ENCODE data around the gene CFAP46.
"Not testable (repeated sequence)": the region's sequence is repeated elsewhere in the genome, so short reads cannot be mapped to it uniquely, and the experiment has no call there.

CFAP46 gene

DNA sequence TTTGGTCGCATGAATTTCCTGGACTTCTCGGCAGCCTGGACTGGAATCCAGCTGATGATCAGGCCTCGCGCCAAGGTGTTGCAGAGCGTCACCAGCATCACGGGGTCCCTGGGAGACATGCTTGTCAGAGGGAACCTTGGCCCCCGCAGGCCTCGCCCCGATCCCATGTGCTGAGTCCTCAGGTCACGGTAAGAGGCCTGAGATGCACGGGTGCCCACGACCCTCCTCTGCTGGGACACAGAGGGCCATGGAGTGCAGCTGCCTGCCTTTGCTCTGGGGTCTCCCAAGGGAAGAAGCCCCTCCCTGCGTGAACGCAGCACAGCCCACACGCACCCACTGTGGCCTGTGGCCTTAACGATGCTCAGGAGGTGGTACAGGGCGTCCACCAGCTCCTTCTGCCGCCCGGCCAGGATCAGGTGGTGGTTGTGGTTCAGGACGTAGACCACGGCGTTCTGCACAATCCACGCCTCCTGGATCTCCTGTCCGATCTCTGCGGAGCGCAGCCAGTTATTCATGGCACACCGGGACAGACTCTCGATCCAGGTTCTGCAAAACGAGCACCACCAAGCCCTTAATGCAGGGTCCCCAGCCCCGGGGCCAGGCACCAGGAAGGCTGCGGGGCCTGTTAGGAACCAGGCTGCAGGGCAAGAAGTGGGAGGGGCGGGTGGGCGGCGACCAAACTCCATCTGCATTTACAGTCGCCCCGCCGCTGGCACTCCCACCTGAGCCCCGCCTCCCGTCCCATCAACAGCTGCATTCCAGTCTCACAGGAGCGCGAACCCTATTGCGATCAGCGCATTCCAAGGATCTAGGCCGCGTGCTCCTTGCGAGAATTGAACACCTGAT, 29.4 kb downstream of the CFAP46 start:
- FAIRE-seq, result no peak

DNA sequence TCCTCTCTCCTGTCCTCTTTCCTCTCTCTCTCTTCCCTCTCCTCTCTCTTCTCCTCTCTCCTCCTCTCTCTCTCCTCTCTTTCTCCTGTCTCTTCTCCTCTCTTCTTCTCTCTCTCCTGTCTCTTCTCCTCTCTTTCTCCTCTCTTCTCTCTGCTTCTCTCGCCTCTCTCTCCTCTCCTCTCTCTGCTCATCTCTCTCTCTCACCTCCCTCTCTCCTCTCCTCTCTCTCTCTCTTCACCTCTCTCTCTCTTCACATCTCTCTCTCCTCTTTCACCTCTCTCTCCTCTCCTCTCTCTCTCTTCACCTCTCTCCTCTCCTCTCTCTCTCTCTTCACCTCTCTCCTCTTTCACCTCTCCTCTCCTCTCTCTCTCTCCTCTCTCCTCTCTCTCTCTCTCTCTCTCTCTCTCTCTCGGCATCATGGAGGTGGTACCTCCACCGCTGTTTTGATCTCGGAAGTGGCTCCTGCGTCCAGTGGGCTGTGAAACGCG, 30.1 kb downstream of the CFAP46 start:
- FAIRE-seq, result no peak

DNA sequence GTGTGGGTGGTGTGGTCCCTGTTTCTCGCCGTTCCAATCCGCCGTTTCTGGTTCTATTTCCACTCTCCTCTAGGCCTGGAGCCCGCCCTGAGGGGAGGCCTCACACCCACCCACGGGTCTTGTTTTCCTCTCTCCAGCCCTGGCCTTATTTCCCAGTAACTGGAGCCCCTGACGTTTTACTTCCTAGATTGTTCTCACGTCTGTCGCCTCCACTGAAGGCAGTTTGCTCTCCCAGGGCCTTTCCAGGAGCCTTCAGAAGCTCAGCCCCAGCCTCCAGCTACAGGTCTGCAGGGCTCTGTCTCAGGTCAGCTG, 30.6 kb downstream of the CFAP46 start:
- no peak for FAIRE-seq

DNA sequence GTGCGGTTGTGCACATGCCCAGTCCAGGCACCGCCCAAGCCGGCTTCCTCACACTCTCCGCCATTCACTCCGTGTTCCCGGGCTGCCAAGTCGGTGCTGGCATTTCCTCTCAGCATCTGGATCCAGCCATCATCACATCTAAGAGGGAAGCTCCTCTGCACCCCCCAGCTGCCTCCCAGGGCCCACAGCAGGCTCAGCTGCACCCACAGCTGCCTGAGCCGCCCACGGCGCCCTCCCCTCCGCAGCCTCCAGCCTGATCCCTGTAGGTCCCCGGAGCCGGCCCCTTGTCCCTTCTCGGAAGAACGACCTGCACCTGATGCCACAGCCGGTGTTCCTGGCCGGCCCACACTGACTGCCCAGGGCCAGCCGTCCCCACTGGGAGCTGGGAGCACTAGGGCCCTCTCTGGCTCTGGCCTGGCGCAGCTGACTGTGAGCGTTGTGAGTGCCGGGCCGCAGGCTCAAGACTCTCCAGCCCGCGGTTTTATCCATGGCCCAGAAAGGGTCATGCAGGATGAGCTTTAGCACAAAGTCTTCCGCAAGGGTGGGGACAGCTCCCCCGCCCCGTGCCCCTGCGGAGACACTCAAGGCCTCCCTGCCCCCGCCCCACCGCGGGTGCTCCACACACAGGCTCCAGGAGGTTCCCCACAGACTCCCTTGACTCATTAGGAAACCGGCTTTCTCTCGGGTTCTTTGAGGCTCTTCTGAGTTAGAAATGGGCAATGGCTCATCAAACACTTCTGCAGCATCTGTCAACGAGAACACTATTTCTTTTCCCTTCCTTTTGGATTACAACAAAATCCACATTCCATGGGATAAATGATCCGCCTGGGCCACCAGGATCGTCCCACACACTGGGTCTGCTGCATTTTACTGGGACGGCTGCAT, 31.2 kb downstream of the CFAP46 start:
- no peak for FAIRE-seq

DNA sequence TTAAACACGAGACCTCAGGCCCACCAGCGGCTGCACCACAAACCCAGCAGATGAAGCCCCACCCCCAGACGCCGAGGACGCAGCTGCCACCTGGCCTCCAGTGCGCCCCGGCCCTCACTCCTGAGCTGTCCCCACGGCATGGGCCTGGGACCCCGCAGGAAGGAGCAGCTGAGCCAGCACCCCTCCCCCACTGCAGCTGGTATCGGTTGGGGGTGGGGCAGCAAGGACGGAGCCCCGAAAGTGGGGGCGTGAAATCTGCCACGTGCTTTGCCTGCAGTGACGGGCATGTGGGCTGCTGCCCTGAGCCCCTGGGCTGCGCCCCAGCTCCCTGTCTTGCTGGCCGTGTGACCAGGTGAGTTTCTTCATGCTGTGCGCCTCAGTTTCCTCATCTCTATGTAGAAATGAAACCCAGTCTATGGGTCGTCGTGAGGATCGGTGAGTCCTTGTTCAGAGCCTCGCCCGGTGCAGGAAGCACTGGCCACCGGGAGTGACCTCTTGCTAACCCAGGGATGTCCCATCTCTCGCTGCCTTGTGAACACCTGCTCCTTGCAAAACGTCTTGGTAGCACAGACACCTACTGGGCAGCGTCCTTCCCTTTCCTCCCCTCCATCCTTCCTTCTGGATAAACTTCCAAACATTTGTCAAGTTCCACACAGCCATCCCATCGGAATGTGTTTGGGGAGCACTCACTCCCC, 32.0 kb downstream of the CFAP46 start:
- FAIRE-seq, result no peak

DNA sequence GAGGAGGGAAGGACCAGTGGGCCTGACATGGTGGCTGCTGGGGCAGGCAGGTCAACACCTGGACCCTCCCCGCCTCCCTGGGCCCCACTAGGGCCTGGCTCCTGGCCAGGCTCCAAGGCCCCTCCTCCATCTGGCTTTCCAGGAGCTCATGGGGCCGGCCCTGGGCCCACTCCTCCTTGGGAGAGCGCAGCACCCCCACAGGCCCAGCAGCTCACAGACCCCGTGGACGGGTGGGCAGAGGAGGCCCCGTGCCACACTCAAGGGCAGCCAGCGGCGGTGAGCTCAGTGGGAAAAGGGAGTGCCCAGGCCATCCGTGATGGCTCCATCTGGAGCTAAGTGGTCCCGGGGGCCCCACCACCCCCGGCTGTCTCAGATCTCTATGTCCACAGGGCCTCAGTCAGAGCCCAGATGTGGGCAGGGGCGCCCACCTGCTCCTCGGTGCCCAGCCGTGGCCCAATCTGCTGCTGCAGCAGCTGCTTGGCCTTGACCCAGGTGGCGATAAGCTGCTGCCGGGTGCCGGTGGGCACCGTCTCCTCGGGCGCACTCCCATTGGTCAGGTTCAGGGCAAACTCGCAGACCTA, 32.8 kb downstream of the CFAP46 start:
- no peak for FAIRE-seq

DNA sequence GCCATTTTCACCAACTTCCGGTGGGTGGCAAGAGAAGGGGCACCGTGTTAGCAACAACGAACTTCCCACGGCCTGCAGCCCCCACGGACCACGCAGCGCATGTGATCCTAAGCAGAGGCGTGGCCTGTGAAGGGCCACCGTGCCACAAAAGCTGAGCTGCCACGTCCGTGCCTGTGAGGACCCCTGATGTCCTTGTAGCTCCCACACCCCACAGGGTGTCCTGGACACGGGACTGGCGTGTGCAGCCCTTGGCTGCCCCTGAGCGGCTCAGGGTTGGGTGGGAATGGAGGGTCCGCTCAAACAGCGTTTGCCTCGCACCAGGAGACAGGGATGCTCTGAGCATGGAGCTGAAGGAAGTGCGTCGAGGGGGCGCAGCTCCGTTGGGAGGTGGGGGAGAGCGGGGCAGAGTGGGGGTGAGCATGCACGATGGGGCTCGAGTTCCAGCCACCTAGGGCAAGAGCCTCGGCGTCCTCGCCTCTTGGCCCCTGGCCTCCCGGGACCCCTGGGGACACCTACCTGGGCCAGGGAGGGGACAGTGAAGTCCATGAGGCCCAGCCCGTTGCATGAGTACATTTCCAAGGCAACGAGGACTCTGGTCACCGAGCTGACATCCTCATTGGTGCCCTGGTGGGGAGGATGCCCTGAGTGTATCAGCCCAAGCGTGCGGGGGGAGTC, 33.6 kb downstream of the CFAP46 start:
- no peak for FAIRE-seq

DNA sequence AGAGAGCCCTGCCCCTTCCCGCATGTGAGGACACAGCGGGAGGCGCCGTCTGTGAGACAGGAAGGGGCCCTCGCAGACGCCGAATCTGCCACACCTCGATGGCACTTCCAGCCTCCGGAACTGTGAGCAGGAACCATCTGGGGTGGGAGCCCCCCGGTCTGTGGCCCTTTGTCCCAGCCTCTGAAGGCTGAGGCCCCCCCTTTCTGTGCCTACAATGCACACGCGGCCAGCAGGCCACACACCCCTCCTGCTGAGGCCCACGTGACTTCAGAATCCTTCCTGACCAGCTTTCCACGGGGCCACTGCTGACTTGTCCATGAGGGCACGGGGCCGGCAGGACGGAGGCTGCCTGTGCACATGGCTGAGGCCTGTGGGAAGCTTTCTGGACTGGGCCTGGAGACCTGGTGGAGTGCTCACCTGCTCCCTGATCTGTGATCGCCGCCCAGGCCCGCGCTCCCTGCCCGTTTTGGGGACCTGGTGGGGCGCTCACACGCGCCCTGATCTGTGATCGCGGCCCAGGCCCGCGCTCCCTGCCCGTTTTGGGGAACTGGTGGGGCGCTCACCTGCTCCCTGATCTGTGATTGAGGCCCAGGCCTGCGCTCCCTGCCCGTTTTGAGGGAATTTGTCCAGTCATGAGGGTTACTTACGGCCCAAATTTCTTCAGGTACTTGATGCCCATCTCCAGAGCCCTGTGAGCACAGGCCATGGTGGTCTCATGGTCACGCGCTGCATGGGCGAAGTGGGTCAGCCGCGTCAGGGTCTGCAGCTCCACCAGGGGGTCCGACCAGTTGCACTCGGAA, 34.3 kb downstream of the CFAP46 start:
- no peak for FAIRE-seq

DNA sequence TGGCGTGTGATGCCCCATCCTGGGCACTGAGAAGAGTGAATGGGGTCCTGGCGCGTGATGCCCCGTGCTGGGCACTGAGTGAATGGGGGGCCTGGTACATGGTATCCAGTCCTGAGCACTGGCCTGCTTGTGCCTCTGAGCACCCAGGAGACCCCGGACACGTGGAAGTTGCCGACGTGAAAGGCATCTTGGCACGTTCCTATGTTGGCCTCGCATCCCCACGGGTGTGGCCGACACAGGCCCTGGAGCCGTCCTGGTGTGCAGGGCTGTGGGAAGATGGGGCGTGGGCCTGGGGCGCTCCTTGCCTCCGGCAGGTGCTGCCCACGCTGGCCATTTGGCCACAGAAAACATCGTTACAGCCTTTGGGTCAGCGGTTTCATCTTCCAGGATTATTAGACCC, 35.5 kb downstream of the CFAP46 start:
- FAIRE-seq, result no peak

DNA sequence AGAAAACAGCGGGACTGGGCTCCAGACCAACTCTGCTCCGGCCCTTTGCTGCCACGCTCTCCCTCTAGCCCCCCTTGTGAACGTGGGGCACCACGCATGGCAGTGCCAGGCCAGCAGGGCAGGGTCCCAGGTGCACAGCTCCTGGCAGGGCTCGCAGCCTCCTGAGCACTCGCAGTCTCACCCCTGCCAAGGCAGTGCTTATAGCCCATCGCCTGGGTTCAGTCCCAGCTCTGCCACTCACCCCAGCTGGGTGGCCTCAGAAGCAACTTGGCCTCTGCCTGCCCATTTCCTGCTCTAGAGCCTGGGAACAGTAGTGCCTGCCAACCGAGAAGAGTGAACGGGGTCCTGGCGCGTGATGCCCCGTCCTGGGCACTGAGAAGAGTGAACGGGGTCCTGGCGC, 36.3 kb downstream of the CFAP46 start:
- no peak for FAIRE-seq

DNA sequence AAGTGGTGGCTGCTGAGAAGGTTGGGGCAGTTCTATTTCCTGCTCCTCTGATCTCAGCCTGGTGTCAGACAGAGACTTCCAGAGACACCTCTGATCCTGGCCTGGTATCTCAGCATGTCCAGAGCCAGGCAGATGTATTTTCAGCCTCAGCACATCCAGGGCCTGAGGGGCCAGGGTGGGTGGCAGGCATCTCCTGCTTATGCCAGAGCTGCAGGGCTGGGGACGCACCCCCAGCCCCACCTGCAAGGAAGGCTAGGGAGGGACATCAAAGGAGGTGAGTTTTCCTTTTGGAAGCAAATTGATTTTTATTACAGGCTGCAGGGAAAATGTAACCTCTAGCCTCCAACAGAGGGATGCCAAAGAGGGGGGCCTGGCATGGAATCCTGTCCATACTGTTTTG, 36.7 kb downstream of the CFAP46 start:
- FAIRE-seq, result no peak

DNA sequence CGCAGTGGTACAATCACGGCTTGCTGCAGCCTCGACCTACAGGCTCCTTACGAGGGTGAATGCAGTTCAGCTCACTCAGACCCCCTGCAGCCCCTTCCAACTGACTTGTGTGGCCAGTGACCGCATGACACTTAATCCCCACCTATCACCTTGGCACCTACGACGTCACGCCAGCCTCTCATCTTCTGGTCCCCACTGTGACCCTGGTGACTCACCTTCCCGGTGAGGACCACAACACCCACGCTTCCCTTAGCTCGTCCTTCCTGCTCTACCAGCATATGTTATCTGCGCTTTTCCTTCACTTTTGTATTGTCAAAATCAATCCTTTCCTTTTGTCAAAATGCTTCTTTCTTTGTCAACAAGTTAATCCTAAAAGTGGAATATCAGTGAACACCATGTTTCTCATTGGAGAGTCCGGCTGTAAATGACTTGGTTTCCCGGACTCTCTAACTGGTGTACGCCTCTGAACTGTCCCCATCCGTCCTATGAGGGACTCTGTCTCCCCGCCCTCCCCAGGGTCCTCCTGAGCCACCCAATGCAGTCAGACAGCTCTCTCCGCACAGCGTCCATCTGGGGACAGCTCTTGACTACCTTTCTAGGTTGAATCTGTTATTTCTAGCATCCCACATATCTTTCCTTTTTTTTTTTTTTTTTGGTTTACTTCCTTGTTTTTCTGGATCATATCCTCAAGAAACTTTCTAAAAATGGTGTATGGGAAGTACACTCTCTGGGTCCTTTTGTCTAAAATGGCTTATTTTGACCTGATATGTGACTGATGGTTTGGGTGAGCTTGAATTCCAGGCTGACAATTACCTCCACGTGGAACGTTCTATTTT, 37.3 kb downstream of the CFAP46 start:
- FAIRE-seq, result no peak

DNA sequence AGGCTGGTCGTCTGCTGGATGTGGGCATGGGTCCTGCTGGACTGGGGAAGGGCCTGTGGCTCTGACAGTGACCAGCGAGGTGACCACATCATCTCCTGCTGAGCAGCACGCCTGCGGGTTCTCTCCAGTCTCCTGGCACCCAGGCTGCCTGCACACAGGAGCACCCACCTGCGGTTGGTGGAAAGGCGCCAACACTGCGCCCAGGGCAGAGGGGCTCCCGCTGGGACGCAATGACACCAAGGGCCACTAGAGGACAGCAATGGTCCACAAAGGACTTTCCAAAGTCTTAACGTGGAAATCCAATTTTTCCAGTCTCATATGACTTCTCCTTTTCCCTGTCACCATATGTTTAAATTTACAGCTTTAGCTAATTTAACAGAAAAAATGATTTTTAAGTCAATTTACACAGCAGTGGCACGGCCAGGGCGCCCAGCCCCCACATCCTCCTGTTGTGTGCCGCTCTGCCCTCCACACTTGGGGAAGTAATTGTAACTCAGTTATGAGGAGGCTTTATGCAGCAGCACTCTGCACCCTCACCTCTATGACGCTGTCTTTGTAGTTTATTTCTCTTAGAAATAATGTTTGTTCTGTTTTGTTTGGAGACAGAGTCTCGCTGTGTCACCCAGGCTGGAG, 38.1 kb downstream of the CFAP46 start:
- FAIRE-seq, result no peak

DNA sequence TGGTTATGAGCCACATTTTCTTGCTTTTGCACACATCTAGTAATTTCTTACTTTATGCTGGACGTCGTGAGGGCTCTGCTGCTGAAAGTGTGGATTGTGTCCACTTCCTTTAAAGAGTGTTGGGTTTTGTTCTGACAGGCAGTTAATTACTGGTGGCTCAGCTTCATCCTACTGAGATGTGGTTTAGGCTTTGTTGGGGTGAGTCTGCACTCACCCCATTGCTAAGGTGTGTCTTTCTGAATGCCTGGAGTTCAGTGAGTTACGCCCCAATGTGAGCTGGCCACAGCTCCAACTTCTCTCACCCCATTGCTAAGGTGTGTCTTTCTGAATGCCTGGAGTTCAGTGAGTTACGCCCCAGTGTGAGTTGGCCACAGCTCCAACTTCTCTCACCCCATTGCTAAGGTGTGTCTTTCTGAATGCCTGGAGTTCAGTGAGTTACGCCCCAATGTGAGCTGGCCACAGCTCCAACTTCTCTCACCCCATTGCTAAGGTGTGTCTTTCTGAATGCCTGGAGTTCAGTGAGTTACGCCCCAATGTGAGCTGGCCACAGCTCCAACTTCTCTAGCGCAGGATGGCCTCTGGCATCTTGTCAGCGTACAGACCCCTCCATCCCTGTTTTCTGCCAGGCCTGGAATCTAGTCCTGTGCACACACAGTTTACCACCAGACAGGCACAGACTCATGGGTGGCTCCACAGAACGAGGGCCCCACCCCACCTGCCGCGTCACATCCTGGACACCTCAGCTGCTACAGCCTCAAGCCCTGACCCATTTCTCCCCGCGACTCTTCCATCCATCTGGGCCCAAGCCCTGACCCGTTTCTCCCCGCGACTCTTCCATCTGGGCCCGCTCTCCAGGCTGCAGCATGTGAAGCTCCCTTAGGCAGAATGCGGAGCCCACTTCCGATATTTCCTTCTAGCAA, 39.5 kb downstream of the CFAP46 start:
- FAIRE-seq, result not testable (repeated sequence)

DNA sequence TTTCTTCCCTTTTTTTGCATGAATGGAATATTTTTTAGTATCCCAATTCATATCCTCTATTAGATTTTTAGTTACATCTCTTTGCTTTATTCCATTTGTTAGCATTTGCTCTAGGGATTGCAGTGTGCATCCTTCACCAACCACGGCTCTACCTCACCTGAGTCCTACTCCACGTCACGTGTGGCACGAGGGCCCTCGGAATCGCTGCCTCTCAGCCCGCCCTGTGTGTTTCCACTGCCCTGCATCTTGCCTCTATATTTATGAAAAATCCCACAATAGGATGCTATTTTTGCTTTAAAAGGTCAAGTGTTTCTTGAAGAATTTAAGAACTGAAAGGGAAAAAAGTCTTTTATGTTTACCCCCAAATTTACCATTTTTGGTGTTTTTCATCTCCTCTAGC, 41.0 kb downstream of the CFAP46 start:
- no peak for FAIRE-seq

DNA sequence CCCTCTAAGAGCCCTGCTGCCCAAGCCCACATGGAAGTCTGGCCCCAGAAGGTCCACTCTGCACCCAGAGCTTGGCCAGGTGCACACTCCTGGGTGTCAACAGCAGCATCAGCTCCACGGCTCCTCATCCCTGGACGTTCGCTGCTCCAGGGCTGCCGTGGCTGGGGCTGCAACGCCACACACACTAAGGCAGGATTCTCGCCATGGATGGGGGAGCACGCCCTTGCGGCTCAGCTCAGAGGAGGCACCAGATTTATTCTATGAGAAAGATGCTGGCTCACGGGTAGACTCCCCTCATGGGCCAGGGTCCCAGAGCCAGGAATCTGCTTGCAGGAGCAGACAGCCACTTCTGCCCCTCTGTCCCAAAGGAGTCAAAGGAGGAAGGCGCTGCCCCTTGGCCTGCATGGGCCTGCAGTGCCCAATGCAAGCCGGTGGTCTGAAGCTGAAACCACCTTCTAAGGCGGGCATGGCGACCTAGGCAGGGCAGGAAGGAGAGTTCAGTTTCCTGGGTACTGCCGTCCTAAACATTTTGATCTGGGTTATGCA, 42.1 kb downstream of the CFAP46 start:
- FAIRE-seq, result no peak

DNA sequence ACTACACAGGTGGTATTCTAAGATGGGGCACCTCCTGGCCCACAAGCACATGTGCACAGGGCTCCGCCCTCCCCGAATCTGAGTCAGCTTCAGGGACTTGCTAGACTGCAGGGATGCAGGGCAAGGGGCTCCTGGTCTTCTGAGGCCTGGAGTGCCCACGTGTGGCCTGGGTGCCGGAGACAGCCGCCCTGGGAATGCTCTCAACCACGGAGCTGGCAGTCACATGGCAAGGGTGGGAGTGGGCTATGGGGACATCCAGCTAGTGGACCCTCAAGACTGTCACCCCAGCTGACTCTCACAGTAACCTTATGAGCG, 42.7 kb downstream of the CFAP46 start:
- FAIRE-seq, result no peak

DNA sequence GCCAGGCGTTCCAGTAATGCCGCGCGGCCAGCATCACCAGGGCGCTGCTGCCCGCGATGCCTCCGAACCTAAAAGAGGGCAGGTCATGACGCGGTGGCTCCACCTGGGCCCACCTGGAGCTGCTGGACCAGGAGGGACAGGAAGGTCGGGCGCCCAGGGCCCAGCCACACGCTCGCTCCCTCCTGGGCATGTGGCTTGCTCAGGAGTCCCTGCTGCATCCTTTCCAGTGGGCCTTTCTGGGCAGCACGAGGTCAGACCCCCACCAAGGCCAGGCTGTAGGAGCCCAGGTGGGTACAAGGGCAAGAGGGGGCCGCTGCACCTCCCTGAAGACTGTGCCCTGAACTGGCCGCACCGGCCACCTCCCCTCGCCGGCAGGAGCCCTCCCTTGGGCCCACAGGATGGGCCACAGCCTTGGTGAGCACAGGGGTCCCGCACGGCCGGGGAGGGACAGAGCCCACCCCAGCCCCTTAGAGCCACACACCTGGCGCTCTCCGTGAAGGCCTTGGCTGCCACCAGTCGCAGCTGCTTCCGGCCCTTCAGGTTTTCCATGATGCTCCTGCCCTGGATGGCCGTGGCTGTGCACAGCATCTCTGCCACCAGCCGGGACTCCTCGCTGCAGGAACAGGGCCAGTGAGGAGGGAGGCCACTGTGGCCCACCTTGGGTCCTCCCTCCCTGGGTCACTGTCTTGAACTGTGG, 43.2 kb downstream of the CFAP46 start:
- no peak for FAIRE-seq

All from G401.6 (cell line).